ENCODE measurements around the gene NRGN.
A peak's percentile ranks its signal among the peaks of the same experiment; 100 is the strongest.

NRGN gene

DNA sequence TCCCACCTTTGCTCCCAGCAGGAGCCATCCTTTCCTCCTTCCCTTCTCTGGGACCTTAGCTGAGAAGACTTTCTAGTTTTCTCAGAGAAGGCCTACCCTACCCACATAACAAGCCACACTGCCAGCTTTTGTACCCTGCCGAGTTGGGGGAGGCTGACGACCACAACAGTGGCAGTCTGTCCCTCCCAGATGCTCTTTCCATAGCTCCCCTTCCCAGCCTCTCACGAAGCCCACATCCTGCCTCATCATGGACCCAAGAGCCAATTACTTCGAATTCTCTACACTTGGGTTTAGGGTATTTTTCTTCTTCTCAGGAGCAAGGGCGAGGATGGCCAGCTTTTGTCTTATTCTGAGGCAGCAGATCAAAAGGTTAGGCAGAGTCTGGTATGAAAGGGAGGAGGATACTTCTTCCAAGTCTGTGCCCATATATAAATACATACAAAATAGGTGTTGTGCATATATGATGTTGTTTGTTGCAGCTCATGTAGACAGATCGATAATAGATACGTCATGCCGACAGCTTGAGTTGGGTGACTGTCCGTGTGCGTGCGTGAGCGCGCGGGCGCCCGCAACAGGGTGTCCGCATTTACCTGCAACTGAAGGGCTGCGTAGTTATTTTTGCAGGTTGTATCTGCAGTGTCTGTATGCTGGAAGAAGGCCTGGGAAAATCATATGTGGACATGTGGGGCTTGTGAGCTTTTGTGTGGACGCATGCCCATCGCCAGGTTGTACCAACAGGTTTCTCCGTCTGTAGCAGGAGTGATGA lies 846 bp upstream of the NRGN start:
- Histone ChIP-seq H3K4me3 (ENCODE audit: low read depth in 1 of 2, low read length in 1 of 2) (no peak overlapping the region), H3K36me3 (no peaks in the 10 kb centered on the region), H3K4me1 (ENCODE audit: control insufficient read depth in 1 of 2, insufficient read depth in 1 of 2, low read depth in 1 of 2, low read length in 1 of 2) (peaks cover 19 to 24% of the 10 kb centered on the region in 2 experiments), H3K27me3 (peaks cover 58% of the 10 kb centered on the region), H3K27ac (no peak overlapping the region), H3K9me3 (no peaks in the 10 kb centered on the region)
- TF ChIP-seq, protein P1, sequence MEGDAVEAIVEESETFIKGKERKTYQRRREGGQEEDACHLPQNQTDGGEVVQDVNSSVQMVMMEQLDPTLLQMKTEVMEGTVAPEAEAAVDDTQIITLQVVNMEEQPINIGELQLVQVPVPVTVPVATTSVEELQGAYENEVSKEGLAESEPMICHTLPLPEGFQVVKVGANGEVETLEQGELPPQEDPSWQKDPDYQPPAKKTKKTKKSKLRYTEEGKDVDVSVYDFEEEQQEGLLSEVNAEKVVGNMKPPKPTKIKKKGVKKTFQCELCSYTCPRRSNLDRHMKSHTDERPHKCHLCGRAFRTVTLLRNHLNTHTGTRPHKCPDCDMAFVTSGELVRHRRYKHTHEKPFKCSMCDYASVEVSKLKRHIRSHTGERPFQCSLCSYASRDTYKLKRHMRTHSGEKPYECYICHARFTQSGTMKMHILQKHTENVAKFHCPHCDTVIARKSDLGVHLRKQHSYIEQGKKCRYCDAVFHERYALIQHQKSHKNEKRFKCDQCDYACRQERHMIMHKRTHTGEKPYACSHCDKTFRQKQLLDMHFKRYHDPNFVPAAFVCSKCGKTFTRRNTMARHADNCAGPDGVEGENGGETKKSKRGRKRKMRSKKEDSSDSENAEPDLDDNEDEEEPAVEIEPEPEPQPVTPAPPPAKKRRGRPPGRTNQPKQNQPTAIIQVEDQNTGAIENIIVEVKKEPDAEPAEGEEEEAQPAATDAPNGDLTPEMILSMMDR (IDR thresholded peaks at IDR 0.05): no peak

GRCh38 chr11:124740277-124740882 lies 638 bp downstream of the NRGN start:
- Histone ChIP-seq H3K27me3 (peaks cover 70% of the 10 kb centered on the region), H3K27ac (peak overlapping the region; percentile 49), H3K9me3 (no peaks in the 10 kb centered on the region), H3K4me3 (ENCODE audit: low read depth in 1 of 2, low read length in 1 of 2) (peak overlapping the region; percentile 56 to 77), H3K4me1 (ENCODE audit: control insufficient read depth in 1 of 2, insufficient read depth in 1 of 2, low read depth in 1 of 2, low read length in 1 of 2) (peaks cover 19 to 24% of the 10 kb centered on the region in 2 experiments), H3K36me3 (no peaks in the 10 kb centered on the region)
- TF ChIP-seq, protein P1 (IDR thresholded peaks at IDR 0.05): peak; percentile 37

GRCh38 chr11:124742555-124742954 lies 2.8 kb downstream of the NRGN start:
- Histone ChIP-seq H3K4me3 (ENCODE audit: low read depth in 1 of 2, low read length in 1 of 2) (no peak overlapping the region), H3K9me3 (no peaks in the 10 kb centered on the region), H3K27ac (no peak overlapping the region), H3K4me1 (ENCODE audit: control insufficient read depth in 1 of 2, insufficient read depth in 1 of 2, low read depth in 1 of 2, low read length in 1 of 2) (peaks cover 24 to 31% of the 10 kb centered on the region in 2 experiments), H3K27me3 (peaks cover 91% of the 10 kb centered on the region), H3K36me3 (no peaks in the 10 kb centered on the region)
- TF ChIP-seq, protein P1 (IDR thresholded peaks at IDR 0.05): no peak

- TF ChIP-seq, protein P1 (IDR thresholded peaks at IDR 0.05): no peak
- H3K4me3 ChIP-seq (ENCODE audit: low read depth in 1 of 2, low read length in 1 of 2): no peak overlapping the region
- H3K36me3 ChIP-seq: no peaks in the 10 kb centered on the region
- peaks cover 93% of the 10 kb centered on the region for H3K27me3 ChIP-seq
- H3K4me1 ChIP-seq (ENCODE audit: control insufficient read depth in 1 of 2, insufficient read depth in 1 of 2, low read depth in 1 of 2, low read length in 1 of 2): peaks cover 24 to 31% of the 10 kb centered on the region in 2 experiments
- H3K9me3 ChIP-seq: no peaks in the 10 kb centered on the region
- no peak overlapping the region for H3K27ac ChIP-seq
Measured at GRCh38 chr11:124743050-124743449, 3.3 kb downstream of the NRGN start.

- TF ChIP-seq, protein P1 (IDR thresholded peaks at IDR 0.05): no peak
- no peak overlapping the region for H3K4me3 ChIP-seq (ENCODE audit: low read depth in 1 of 2, low read length in 1 of 2)
- H3K4me1 ChIP-seq (ENCODE audit: control insufficient read depth in 1 of 2, insufficient read depth in 1 of 2, low read depth in 1 of 2, low read length in 1 of 2): peaks cover 17 to 20% of the 10 kb centered on the region in 2 experiments
- H3K27ac ChIP-seq: no peak overlapping the region
- H3K9me3 ChIP-seq: no peaks in the 10 kb centered on the region
- H3K36me3 ChIP-seq: no peaks in the 10 kb centered on the region
- H3K27me3 ChIP-seq: peaks cover 91% of the 10 kb centered on the region
Measured at GRCh38 chr11:124745270-124745834, 5.6 kb downstream of the NRGN start.

Data from neutrophil (primary cell).